ENCODE data around the gene HPSE2. TPM values are rescaled to one million over a fixed set of nuclear protein-coding genes. Genes with fewer than 3 reads are reported as not detected.

Gene HPSE2
- total and polyA plus RNA-seq, 2 experiments from 2014 or later: not detected

DNA sequence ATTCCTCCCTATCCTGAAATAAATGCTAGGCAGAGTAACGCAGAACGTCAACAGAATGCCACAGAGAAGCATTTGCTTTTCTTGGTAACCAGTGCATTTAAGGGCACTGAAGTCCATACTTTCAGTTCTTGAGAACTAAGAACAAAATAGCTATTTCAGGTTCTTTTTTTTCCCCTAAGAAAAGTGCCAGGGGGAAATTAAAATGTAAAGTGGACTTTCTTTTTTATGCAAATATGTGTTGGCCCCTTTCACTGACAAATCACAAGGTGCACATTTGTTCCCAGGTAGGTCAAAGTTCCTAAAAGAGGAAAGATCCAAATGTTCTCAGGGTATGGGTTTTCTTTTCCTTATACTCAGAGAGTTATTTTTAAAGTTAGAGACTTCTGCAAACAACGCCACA lies 151.5 kb downstream of the HPSE2 start:
- Histone ChIP-seq H3K4me1 (ENCODE audit: insufficient read depth) (no peaks in the 10 kb centered on the region), H3K79me2 (ENCODE audit: insufficient read depth) (no peaks in the 10 kb centered on the region), H2AFZ (no peak overlapping the region), H3K36me3 (ENCODE audit: low read depth) (no peaks in the 10 kb centered on the region), H4K20me1 (ENCODE audit: insufficient read depth) (no peaks in the 10 kb centered on the region), H3K9me2 (ENCODE audit: insufficient read depth) (no peaks in the 10 kb centered on the region), H3K27ac (no peak overlapping the region), H3K9me3 (ENCODE audit: low read depth) (no peaks in the 10 kb centered on the region), H3K4me3 (no peak overlapping the region), H3F3A (ENCODE audit: insufficient read depth) (no peaks in the 10 kb centered on the region), H3K9ac (no peak overlapping the region), H3K27me3 (replicated peaks; ENCODE audit: insufficient read depth) (no peaks in the 10 kb centered on the region), H3K4me2 (ENCODE audit: unreplicated experiment) (no peak overlapping the region)
- DNase-seq: no peak
- no peak for TF ChIP-seq EZH2phosphoT487 (IDR thresholded peaks at IDR 0.05; ENCODE audit: insufficient read depth, low read depth)
- WGBS, 2 experiments (ENCODE audit: low coverage in 1 of 2, low lambda C conversion rate in 2 of 2, missing lambda C conversion rate in 2 of 2): 53 to 62% methylated on average over 3 of the region's 3 CpGs
- in situ Hi-C loops (cut with MboI): no loop called here

DNA sequence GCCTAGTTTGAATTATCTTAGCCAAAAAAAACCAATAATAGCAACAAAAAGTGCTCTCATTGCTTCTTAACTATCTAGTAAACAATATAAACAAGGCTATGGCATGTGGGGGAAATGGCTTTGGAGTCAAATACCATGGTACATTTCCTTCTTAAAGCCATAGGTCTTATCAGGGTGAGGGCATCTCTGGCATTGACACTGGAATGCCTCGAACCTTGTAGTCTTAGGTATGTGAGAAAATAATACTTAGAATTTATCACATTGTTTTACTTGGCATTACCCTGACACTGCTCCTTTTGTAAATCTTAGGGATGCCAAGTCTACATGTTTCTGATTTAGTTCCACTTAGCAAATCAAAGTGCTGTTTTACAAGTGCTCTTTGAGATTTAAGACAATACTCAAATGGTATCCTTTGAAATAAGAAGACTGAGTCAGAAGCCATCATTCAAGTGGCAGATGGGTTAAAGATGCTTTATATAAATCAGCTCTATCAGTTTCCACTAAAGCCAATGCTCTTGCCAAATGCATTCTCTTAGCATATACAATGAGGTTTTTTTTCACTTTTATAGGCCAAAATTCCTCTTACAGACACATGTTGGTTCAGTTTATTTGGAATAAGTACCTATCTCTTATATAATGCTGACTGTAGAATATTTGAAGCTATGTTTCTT lies 155.2 kb downstream of the HPSE2 start:
- Histone ChIP-seq H3K36me3 (ENCODE audit: low read depth) (no peaks in the 10 kb centered on the region), H3K27me3 (replicated peaks; ENCODE audit: insufficient read depth) (no peaks in the 10 kb centered on the region), H4K20me1 (ENCODE audit: insufficient read depth) (no peaks in the 10 kb centered on the region), H3K4me3 (no peak overlapping the region), H3K4me2 (ENCODE audit: unreplicated experiment) (no peak overlapping the region), H3K27ac (no peak overlapping the region), H3K4me1 (ENCODE audit: insufficient read depth) (no peaks in the 10 kb centered on the region), H3F3A (ENCODE audit: insufficient read depth) (no peaks in the 10 kb centered on the region), H3K9me2 (ENCODE audit: insufficient read depth) (no peaks in the 10 kb centered on the region), H3K9me3 (ENCODE audit: low read depth) (no peaks in the 10 kb centered on the region), H3K9ac (no peak overlapping the region), H3K79me2 (ENCODE audit: insufficient read depth) (no peaks in the 10 kb centered on the region), H2AFZ (no peak overlapping the region)
- WGBS, 2 experiments (ENCODE audit: low coverage in 1 of 2, low lambda C conversion rate in 2 of 2, missing lambda C conversion rate in 2 of 2): 0 to 4% methylated on average over 1 of the region's 1 CpG
- DNase-seq: no peak
- TF ChIP-seq EZH2 (IDR thresholded peaks at IDR 0.05; ENCODE audit: insufficient read depth, poor library complexity, severe bottlenecking) (no peak), EZH2phosphoT487 (IDR thresholded peaks at IDR 0.05; ENCODE audit: insufficient read depth, low read depth) (no peak)
- in situ Hi-C loops (cut with MboI): no loop called here

DNA sequence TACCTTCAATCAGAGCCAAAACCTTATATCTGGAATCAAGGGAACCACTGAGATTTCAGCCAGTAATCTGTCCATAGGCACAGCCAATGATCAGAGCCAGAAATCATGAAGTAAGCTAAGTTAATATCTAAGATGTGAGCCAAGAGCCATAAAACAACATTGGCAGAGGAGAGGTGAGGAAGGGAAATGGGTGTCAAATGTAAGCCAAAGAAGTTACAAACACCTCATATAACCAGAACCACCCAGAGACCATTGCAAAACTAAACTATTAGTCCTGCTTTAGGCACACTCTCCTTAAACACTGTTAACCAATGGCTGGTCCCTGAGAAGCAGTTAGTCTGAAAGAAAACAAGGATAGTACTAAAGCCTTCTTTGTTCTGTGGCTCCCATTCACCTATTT lies 173.1 kb downstream of the HPSE2 start:
- in situ Hi-C loops (cut with MboI): no loop called here
- H3F3A ChIP-seq (ENCODE audit: insufficient read depth): no peaks in the 10 kb centered on the region
- no peak overlapping the region for H3K4me3 ChIP-seq
- no peaks in the 10 kb centered on the region for H3K9me3 ChIP-seq (ENCODE audit: low read depth)
- H3K9me2 ChIP-seq (ENCODE audit: insufficient read depth): no peaks in the 10 kb centered on the region
- H3K79me2 ChIP-seq (ENCODE audit: insufficient read depth): no peaks in the 10 kb centered on the region
- no peak overlapping the region for H3K27ac ChIP-seq
- no peaks in the 10 kb centered on the region for H4K20me1 ChIP-seq (ENCODE audit: insufficient read depth)
- H3K4me1 ChIP-seq (ENCODE audit: insufficient read depth): no peaks in the 10 kb centered on the region
- no peak overlapping the region for H2AFZ ChIP-seq
- no peak for TF ChIP-seq EZH2phosphoT487 (IDR thresholded peaks at IDR 0.05; ENCODE audit: insufficient read depth, low read depth)
- TF ChIP-seq EZH2 (IDR thresholded peaks at IDR 0.05; ENCODE audit: insufficient read depth, poor library complexity, severe bottlenecking): no peak
- H3K9ac ChIP-seq: no peak overlapping the region
- no peak for DNase-seq
- no peaks in the 10 kb centered on the region for H3K36me3 ChIP-seq (ENCODE audit: low read depth)
- H3K27me3 ChIP-seq (replicated peaks; ENCODE audit: insufficient read depth): no peaks in the 10 kb centered on the region
- no peak overlapping the region for H3K4me2 ChIP-seq (ENCODE audit: unreplicated experiment)

DNA sequence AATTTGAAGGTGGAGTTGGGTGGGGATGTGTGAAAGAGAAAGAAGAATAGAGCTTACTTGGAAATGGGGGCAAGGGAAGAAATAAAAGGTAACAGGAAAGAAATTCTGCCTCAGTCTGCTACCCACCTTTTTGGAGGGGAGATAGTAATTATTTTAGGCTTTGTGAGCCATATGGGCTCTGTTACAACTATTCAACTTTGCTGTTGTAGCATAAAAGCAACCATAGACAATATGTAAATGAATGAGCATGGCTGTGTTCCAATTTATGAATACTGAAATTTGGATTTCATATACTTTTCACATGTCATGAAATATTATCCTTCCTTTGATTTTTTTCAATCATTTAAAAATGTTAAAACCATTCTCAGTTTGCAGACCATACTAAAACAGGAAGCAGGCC lies 176.9 kb downstream of the HPSE2 start:
- DNase-seq: no peak
- H3K9ac ChIP-seq: no peak overlapping the region

More for the DNA sequence above, 176.9 kb downstream of the HPSE2 start:
- Histone ChIP-seq H3K27me3 (replicated peaks; ENCODE audit: insufficient read depth) (no peaks in the 10 kb centered on the region), H3K9me3 (ENCODE audit: low read depth) (no peaks in the 10 kb centered on the region), H3K79me2 (ENCODE audit: insufficient read depth) (no peaks in the 10 kb centered on the region), H3K4me2 (ENCODE audit: unreplicated experiment) (no peak overlapping the region), H4K20me1 (ENCODE audit: insufficient read depth) (no peaks in the 10 kb centered on the region), H3K9me2 (ENCODE audit: insufficient read depth) (no peaks in the 10 kb centered on the region), H3K4me3 (no peak overlapping the region), H3K27ac (no peak overlapping the region), H2AFZ (no peak overlapping the region), H3F3A (ENCODE audit: insufficient read depth) (no peaks in the 10 kb centered on the region), H3K36me3 (ENCODE audit: low read depth) (no peaks in the 10 kb centered on the region), H3K4me1 (ENCODE audit: insufficient read depth) (no peaks in the 10 kb centered on the region)
- in situ Hi-C loops (cut with MboI): no loop called here
- TF ChIP-seq EZH2 (IDR thresholded peaks at IDR 0.05; ENCODE audit: insufficient read depth, poor library complexity, severe bottlenecking) (no peak), EZH2phosphoT487 (IDR thresholded peaks at IDR 0.05; ENCODE audit: insufficient read depth, low read depth) (no peak)

Data from GM23248 (cell line).